ENCODE measurements around the gene GCH1. TPM values are rescaled to one million over a fixed set of nuclear protein-coding genes. Genes with fewer than 3 reads are reported as not detected.

GCH1 gene
- total RNA-seq, 4 donors from 2014 or later, result 9.3 to 19.8 (median 15.5) TPM

DNA sequence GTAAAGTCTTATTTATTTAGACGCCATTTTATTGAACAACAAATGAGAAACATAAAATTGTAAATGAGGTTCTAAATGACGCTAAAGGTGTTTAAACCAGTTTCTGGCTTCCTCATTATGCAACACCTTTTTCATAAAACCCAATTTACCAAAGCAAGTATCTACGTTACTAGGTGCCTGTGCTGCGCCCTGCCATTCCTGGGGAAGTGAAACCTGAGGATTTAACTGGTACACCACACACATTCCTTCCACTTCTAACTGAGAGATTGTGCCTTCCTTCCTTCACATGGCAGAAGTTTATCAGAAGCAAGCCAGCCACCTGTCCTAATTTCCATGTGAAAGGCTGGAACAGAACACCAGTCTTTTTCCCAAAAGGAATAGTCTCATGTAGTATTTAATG is 40.3 kb upstream of the GCH1 start:
- H3K9me3 ChIP-seq, result no peaks in the 10 kb centered on the region
- H3K4me1 ChIP-seq, result no peaks in the 10 kb centered on the region
- TF ChIP-seq POLR2A (IDR thresholded peaks at IDR 0.05), result no peak
- TF ChIP-seq, protein P1, sequence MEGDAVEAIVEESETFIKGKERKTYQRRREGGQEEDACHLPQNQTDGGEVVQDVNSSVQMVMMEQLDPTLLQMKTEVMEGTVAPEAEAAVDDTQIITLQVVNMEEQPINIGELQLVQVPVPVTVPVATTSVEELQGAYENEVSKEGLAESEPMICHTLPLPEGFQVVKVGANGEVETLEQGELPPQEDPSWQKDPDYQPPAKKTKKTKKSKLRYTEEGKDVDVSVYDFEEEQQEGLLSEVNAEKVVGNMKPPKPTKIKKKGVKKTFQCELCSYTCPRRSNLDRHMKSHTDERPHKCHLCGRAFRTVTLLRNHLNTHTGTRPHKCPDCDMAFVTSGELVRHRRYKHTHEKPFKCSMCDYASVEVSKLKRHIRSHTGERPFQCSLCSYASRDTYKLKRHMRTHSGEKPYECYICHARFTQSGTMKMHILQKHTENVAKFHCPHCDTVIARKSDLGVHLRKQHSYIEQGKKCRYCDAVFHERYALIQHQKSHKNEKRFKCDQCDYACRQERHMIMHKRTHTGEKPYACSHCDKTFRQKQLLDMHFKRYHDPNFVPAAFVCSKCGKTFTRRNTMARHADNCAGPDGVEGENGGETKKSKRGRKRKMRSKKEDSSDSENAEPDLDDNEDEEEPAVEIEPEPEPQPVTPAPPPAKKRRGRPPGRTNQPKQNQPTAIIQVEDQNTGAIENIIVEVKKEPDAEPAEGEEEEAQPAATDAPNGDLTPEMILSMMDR (IDR thresholded peaks at IDR 0.05), result no peak
- no peak overlapping the region for H3K4me3 ChIP-seq
- no peaks in the 10 kb centered on the region for H3K27me3 ChIP-seq
- WGBS, 2 donors, result 75 to 88% methylated on average over 4 of the region's 4 CpGs
- intact Hi-C loops (cut with DNase I), result no loop called here
- H3K27ac ChIP-seq, result no peak overlapping the region
- DNase-seq, result no peak
- peaks cover 0 to 11% (median 0%) of the 10 kb centered on the region in 3 donors for H3K36me3 ChIP-seq

GRCh38 chr14:54936816-54937215 is 34.2 kb upstream of the GCH1 start:
- intact Hi-C loops (cut with DNase I), result no loop called here
- no peak for DNase-seq
- H3K4me1 ChIP-seq, result no peaks in the 10 kb centered on the region
- H3K27me3 ChIP-seq, result no peaks in the 10 kb centered on the region
- WGBS, 2 donors, result 88 to 92% methylated on average over 1 of the region's 1 CpG
- H3K36me3 ChIP-seq, result peaks cover 0 to 7% (median 0%) of the 10 kb centered on the region in 3 donors
- no peaks in the 10 kb centered on the region for H3K9me3 ChIP-seq
- H3K27ac ChIP-seq, result no peak overlapping the region
- no peak for TF ChIP-seq POLR2A (IDR thresholded peaks at IDR 0.05)
- TF ChIP-seq, protein P1 (IDR thresholded peaks at IDR 0.05), result no peak
- H3K4me3 ChIP-seq, result no peak overlapping the region

- WGBS, 2 donors, result 88 to 90% methylated on average over 5 of the region's 5 CpGs
- Histone ChIP-seq H3K27me3 (no peaks in the 10 kb centered on the region), H3K36me3 (peaks cover 0 to 4% (median 0%) of the 10 kb centered on the region in 3 donors), H3K4me3 (no peak overlapping the region), H3K4me1 (no peaks in the 10 kb centered on the region), H3K9me3 (no peaks in the 10 kb centered on the region), H3K27ac (no peak overlapping the region)
- TF ChIP-seq, protein P1 (IDR thresholded peaks at IDR 0.05), result no peak
- no peak for TF ChIP-seq POLR2A (IDR thresholded peaks at IDR 0.05)
- intact Hi-C loops (cut with DNase I), result no loop called here
- DNase-seq, result no peak
Measured at GRCh38 chr14:54935958-54936357, 33.3 kb upstream of the GCH1 start.

DNA sequence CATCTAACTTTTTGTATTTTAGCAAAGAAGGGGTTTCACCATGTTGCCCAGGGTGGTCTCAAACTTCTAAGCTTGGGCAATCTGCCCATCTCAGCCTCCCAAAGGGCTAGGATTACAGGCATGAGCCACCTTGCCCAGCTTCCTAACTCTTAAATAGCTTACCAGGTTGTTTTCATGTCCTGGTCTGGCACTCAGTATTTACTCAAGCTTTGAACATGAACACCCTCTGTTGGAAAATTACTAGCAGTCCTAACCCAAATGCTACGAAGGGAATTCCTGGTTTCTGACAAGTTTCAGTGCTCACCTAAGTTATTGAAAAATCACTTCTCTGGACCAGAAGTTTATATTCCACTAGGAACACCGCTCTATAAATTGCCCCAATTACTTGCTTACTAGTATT is 32.5 kb upstream of the GCH1 start:
- no peak for DNase-seq
- intact Hi-C loops (cut with DNase I), result no loop called here
- no peak overlapping the region for H3K27ac ChIP-seq
- no peak for TF ChIP-seq POLR2A (IDR thresholded peaks at IDR 0.05)
- TF ChIP-seq, protein P1 (IDR thresholded peaks at IDR 0.05), result no peak
- no peak overlapping the region for H3K4me3 ChIP-seq
- WGBS, 2 donors, result 47 to 50% methylated on average over 2 of the region's 2 CpGs
- H3K4me1 ChIP-seq, result no peaks in the 10 kb centered on the region
- H3K9me3 ChIP-seq, result no peaks in the 10 kb centered on the region
- H3K36me3 ChIP-seq, result no peaks in the 10 kb centered on the region
- no peaks in the 10 kb centered on the region for H3K27me3 ChIP-seq

DNA sequence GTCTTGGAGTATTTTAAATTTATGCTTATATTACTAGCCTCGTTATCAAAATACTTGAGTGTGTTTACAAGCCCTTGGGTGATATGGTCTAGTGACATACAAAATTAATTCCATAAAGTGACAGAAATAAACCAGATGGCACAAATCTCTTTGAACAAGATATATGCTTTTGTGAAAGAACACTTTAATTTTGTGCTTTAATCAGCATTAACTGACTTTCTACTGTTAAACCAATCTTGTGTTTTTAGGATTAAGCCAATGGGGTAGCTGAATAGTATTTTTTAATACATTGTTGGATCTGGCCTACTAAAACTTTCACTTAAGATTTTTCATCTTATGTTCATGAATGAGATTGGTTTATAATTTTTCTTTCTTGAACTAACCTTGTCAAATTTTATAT is 30.4 kb upstream of the GCH1 start:
- H3K27ac ChIP-seq, result no peak overlapping the region
- H3K4me3 ChIP-seq, result no peak overlapping the region
- H3K9me3 ChIP-seq, result no peaks in the 10 kb centered on the region
- no peaks in the 10 kb centered on the region for H3K36me3 ChIP-seq
- intact Hi-C loops (cut with DNase I), result no loop called here
- no peaks in the 10 kb centered on the region for H3K4me1 ChIP-seq
- no peak for DNase-seq
- 89 to 96% methylated on average over 1 of the region's 1 CpG for WGBS, 2 donors
- TF ChIP-seq POLR2A (IDR thresholded peaks at IDR 0.05), result no peak
- TF ChIP-seq, protein P1 (IDR thresholded peaks at IDR 0.05), result no peak
- no peaks in the 10 kb centered on the region for H3K27me3 ChIP-seq
